Trophoblast cell (in vitro differentiated cells and primary cell): ENCODE data around the gene C20orf202.
"Not testable (repeated sequence)": the region's sequence is repeated elsewhere in the genome, so short reads cannot be mapped to it uniquely, and the experiment has no call there.

Source experiments
- DNase-seq, 2 donors: peaks; one replicate each; pipeline ENCODE4 v3.0.0-alpha.2; 2016
- H2AFZ ChIP-seq: 2 replicates; pipeline ENCODE4 v1.6.1; 2013; ENCODE audit warnings: low read length, moderate library complexity, mild to moderate bottlenecking; ENCODE audit not compliant: insufficient read depth, poor library complexity
- H2AK5ac ChIP-seq: 2 replicates; pipeline ENCODE4 v1.6.1; 2013; ENCODE audit warnings: mild to moderate bottlenecking, low read length
- H2BK120ac ChIP-seq: 2 replicates; pipeline ENCODE4 v1.6.1; 2013; ENCODE audit warnings: low read length, mild to moderate bottlenecking, moderate library complexity; ENCODE audit not compliant: insufficient read depth, poor library complexity
- H2BK12ac ChIP-seq: 2 replicates; pipeline ENCODE4 v1.6.1; 2013; ENCODE audit warnings: mild to moderate bottlenecking, low read length, moderate library complexity
- H2BK5ac ChIP-seq: 2 replicates; pipeline ENCODE4 v1.6.1; 2013; ENCODE audit warnings: low read length, low read depth, moderate library complexity, mild to moderate bottlenecking; ENCODE audit not compliant: poor library complexity
- H3K14ac ChIP-seq: 2 replicates; pipeline ENCODE4 v1.6.1; 2013; ENCODE audit warnings: mild to moderate bottlenecking, low read length
- H3K18ac ChIP-seq: 2 replicates; pipeline ENCODE4 v1.6.1; 2013; ENCODE audit warnings: mild to moderate bottlenecking, low read length
- H3K23ac ChIP-seq: 2 replicates; pipeline ENCODE4 v1.6.1; 2013; ENCODE audit warnings: low read length
- H3K27ac ChIP-seq: 2 replicates; pipeline ENCODE4 v1.5.1; 2013; ENCODE audit warnings: low read depth, mild to moderate bottlenecking, inconsistent platforms, low read length, moderate library complexity
- H3K27me3 ChIP-seq: 2 replicates; pipeline ENCODE4 v1.6.1; 2013; ENCODE audit warnings: inconsistent platforms, mild to moderate bottlenecking, low read length, moderate library complexity; ENCODE audit not compliant: insufficient read depth
- H3K36me3 ChIP-seq, 2 experiments: 1 replicate in 1 of 2; 2 replicates in 1 of 2; pipeline ENCODE4 v1.6.1; 2013; ENCODE audit warnings: low read length in 2 of 2, mild to moderate bottlenecking in 2 of 2, moderate library complexity in 1 of 2; ENCODE audit not compliant: insufficient read depth in 2 of 2, control insufficient read depth in 1 of 2
- H3K4ac ChIP-seq: 2 replicates; pipeline ENCODE4 v1.6.1; 2013; ENCODE audit warnings: low read depth, mild to moderate bottlenecking, low read length, moderate library complexity
- H3K4me1 ChIP-seq, 2 experiments: 1 replicate in 1 of 2; 2 replicates in 1 of 2; pipeline ENCODE4 v1.6.1; 2013; ENCODE audit warnings: low read length in 2 of 2, mild to moderate bottlenecking in 2 of 2, moderate library complexity in 1 of 2; ENCODE audit not compliant: insufficient read depth in 2 of 2, control insufficient read depth in 1 of 2
- H3K4me2 ChIP-seq: 2 replicates; pipeline ENCODE4 v1.6.1; 2013; ENCODE audit warnings: inconsistent platforms, mild to moderate bottlenecking, low read length, moderate library complexity
- H3K4me3 ChIP-seq: 2 replicates; pipeline ENCODE4 v1.5.1; 2013; ENCODE audit warnings: mild to moderate bottlenecking, low read depth, low read length, inconsistent platforms
- H3K79me1 ChIP-seq: one replicate; pipeline ENCODE4 v1.6.1; 2013; ENCODE audit warnings: low read length
- H3K79me2 ChIP-seq: 2 replicates; pipeline ENCODE4 v1.6.1; 2013; ENCODE audit warnings: low read length, mild to moderate bottlenecking; ENCODE audit not compliant: control insufficient read depth, insufficient read depth, poor library complexity
- H3K9ac ChIP-seq: 2 replicates; pipeline ENCODE4 v1.6.1; 2013; ENCODE audit warnings: mild to moderate bottlenecking, low read length
- H3K9me3 ChIP-seq: 2 replicates; pipeline ENCODE4 v1.6.1; 2013; ENCODE audit warnings: low read depth, mild to moderate bottlenecking, control low read depth, inconsistent platforms, low read length; ENCODE audit not compliant: insufficient read depth
- H4K12ac ChIP-seq: 2 replicates; pipeline ENCODE4 v1.6.1; 2013; ENCODE audit warnings: low read depth, mild to moderate bottlenecking, low read length, moderate library complexity
- H4K8ac ChIP-seq: 2 replicates; pipeline ENCODE4 v1.6.1; 2013; ENCODE audit warnings: low read depth, mild to moderate bottlenecking, low read length, moderate library complexity
- H4K91ac ChIP-seq: one replicate; pipeline ENCODE4 v1.6.1; 2013; ENCODE audit warnings: low read depth, mild to moderate bottlenecking, low read length, moderate library complexity
- WGBS: extraction: QIAGEN DNeasy Blood & Tissue Kit; methylation state at CpG from one replicate; pipeline ENCODE4 v1.1.7; 2013; ENCODE audit warnings: missing lambda C conversion rate; ENCODE audit not compliant: insufficient read length, insufficient coverage; ENCODE audit errors: extremely low coverage; 5-methylcytosine and 5-hydroxymethylcytosine counted together

Gene C20orf202

DNA sequence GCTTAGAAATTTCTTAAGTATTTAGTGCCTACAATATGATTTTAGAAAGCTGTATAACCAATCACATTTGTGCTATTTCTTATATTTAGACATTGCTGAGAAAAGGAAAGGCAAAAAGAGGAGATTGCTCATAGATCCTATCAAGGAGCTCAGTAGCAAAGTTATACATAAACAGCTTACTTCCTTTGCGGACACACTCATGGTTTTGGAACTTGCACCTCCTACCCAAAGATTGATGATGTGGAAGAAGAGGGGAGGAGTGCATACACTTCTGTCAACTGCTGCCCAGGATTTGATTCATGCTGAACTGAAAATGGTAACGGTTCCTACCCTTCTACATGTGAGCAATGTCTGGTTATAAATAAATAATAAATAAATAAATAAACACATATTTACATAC is 39.3 kb downstream of the C20orf202 start:
- H3K23ac ChIP-seq = no peak overlapping the region
- no peak overlapping the region for H3K4me3 ChIP-seq
- H3K14ac ChIP-seq = no peak overlapping the region
- H3K4me2 ChIP-seq = no peak overlapping the region
- H3K79me2 ChIP-seq = no peaks in the 10 kb centered on the region
- no peaks in the 10 kb centered on the region for H3K79me1 ChIP-seq
- no peak for DNase-seq
- no peak overlapping the region for H4K91ac ChIP-seq
- no peak overlapping the region for H2BK5ac ChIP-seq
- H3K18ac ChIP-seq = no peak overlapping the region
- no peaks in the 10 kb centered on the region for H3K36me3 ChIP-seq
- H4K8ac ChIP-seq = no peak overlapping the region
- H2AFZ ChIP-seq = no peak overlapping the region
- no peak overlapping the region for H2BK120ac ChIP-seq
- H3K9ac ChIP-seq = no peak overlapping the region
- no peak overlapping the region for H4K12ac ChIP-seq
- no CpG with 5 or more reads among the region's 2 CpGs for WGBS
- H3K27ac ChIP-seq = no peak overlapping the region
- H3K4me1 ChIP-seq = no peaks in the 10 kb centered on the region
- H3K4ac ChIP-seq = no peak overlapping the region
- no peaks in the 10 kb centered on the region for H3K27me3 ChIP-seq
- H2AK5ac ChIP-seq = no peak overlapping the region
- H2BK12ac ChIP-seq = no peak overlapping the region
- no peaks in the 10 kb centered on the region for H3K9me3 ChIP-seq

DNA sequence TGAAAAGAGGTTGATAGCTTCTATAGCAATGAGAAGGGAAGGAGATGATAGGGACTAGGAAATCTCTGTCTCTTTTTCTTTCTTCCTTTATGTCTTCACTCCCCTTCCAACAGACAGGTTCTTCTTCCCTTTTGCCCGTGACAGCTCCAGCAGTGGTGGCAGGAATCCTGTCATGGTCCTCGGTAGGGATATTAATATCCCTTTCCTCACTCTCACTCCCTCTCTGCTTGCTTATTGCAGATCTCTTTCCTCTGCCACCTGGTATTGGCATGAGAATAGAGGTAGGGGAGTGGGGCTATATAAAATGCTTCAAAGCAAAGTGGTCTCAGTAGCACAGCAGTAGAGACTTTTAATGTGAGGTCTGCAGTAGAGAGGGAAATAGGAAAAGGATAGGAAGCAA is 42.3 kb downstream of the C20orf202 start:
- H3K36me3 ChIP-seq = no peaks in the 10 kb centered on the region
- DNase-seq = no peak
- H2AFZ ChIP-seq = no peak overlapping the region
- no peak overlapping the region for H3K4me2 ChIP-seq
- H3K27ac ChIP-seq = no peak overlapping the region
- no peak overlapping the region for H3K23ac ChIP-seq
- no peaks in the 10 kb centered on the region for H3K79me2 ChIP-seq
- no peak overlapping the region for H4K12ac ChIP-seq
- WGBS = no CpG with 5 or more reads among the region's 2 CpGs
- H2BK120ac ChIP-seq = no peak overlapping the region
- no peak overlapping the region for H3K14ac ChIP-seq
- H4K8ac ChIP-seq = no peak overlapping the region
- no peaks in the 10 kb centered on the region for H3K27me3 ChIP-seq
- H3K4me3 ChIP-seq = no peak overlapping the region
- H2BK5ac ChIP-seq = no peak overlapping the region
- no peaks in the 10 kb centered on the region for H3K9me3 ChIP-seq
- no peaks in the 10 kb centered on the region for H3K4me1 ChIP-seq
- no peak overlapping the region for H2AK5ac ChIP-seq
- H4K91ac ChIP-seq = no peak overlapping the region
- H3K4ac ChIP-seq = no peak overlapping the region
- H3K9ac ChIP-seq = no peak overlapping the region
- no peaks in the 10 kb centered on the region for H3K79me1 ChIP-seq
- no peak overlapping the region for H3K18ac ChIP-seq
- H2BK12ac ChIP-seq = no peak overlapping the region

DNA sequence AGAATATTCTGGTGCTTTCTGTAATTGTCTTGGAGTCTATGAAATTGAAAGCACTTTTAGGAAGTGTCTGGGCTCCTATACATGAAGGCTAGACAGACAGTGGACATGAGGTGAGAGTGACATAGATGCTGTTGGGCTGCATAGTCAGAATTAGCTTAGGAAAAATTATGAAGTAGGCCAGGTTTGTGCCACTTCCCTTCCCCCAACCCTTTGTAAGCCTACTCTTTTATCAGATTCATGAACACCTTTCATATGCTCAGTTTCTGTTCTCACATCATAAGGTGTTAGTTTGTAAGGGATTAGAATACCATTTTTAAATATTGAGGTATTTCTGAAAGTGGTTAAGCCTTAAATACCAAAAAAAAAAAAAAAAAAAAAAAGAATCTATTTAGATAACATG is 44.4 kb downstream of the C20orf202 start:
- Histone ChIP-seq H3K9ac (no peak overlapping the region), H3K23ac (no peak overlapping the region), H2AFZ (no peak overlapping the region), H4K8ac (no peak overlapping the region), H3K27me3 (no peaks in the 10 kb centered on the region), H3K4ac (no peak overlapping the region), H2AK5ac (no peak overlapping the region), H3K18ac (no peak overlapping the region), H3K4me1 (no peaks in the 10 kb centered on the region), H3K79me2 (no peaks in the 10 kb centered on the region), H3K36me3 (no peaks in the 10 kb centered on the region), H3K9me3 (no peaks in the 10 kb centered on the region), H2BK12ac (no peak overlapping the region), H3K14ac (no peak overlapping the region), H4K12ac (no peak overlapping the region), H3K4me3 (no peak overlapping the region), H2BK120ac (no peak overlapping the region), H3K4me2 (no peak overlapping the region), H4K91ac (no peak overlapping the region), H2BK5ac (no peak overlapping the region), H3K79me1 (no peaks in the 10 kb centered on the region), H3K27ac (no peak overlapping the region)
- DNase-seq = no peak

DNA sequence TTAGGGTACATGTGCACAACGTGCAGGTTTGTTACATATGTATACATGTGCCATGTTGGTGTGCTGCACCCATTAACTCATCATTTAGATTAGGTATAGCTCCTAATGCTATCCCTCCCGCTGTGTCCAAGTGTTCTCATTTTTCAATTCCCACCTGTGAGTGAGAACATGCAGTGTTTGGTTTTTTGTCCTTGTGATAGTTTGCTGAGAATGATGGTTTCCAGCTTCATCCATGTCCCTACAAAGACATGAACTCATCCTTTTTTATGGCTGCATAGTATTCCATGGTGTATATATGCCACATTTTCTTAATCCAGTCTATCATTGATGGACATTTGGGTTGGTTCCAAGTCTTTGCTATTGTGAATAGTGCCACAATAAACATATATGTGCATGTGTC is 47.0 kb downstream of the C20orf202 start:
- not testable (repeated sequence) for H2AK5ac ChIP-seq, H3K4me2 ChIP-seq, H3K23ac ChIP-seq, H3K4me1 ChIP-seq, H3K4ac ChIP-seq, H2BK120ac ChIP-seq, DNase-seq, H3K18ac ChIP-seq, H4K91ac ChIP-seq, H3K79me1 ChIP-seq, H4K8ac ChIP-seq, H2AFZ ChIP-seq, H3K27ac ChIP-seq, H2BK12ac ChIP-seq, H3K9ac ChIP-seq, H2BK5ac ChIP-seq, H3K79me2 ChIP-seq, H3K14ac ChIP-seq, H3K4me3 ChIP-seq, H3K36me3 ChIP-seq, H3K9me3 ChIP-seq, H3K27me3 ChIP-seq, H4K12ac ChIP-seq
- WGBS = no CpG with 5 or more reads among the region's 2 CpGs

DNA sequence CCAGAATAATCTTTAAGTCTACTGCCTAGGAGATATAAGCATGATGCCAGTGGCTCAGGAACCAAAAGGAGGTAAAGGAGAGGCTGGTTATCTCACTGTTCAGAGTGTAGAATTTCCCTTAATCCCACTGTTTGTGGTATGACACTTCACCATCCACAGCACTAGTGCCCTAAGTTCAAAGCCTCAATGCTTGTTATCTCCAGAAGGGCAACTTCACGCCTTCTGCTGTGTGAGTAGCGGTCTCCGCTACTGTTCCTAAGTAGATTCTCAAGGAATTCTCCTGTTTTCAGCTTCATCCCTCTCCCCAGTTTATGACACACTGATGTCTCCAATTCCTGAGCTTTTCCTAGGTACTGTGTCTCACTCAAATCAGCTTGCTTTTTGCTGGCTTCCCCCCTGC is 49.2 kb downstream of the C20orf202 start:
- Histone ChIP-seq H4K12ac (no peak overlapping the region), H4K8ac (no peak overlapping the region), H3K9ac (no peak overlapping the region), H3K14ac (no peak overlapping the region), H3K79me1 (no peaks in the 10 kb centered on the region), H2BK120ac (no peak overlapping the region), H3K23ac (no peak overlapping the region), H3K18ac (no peak overlapping the region), H3K27ac (no peak overlapping the region), H3K4me2 (no peak overlapping the region), H2AK5ac (no peak overlapping the region), H4K91ac (no peak overlapping the region), H3K4ac (no peak overlapping the region), H3K9me3 (no peaks in the 10 kb centered on the region), H3K36me3 (no peaks in the 10 kb centered on the region), H3K4me1 (no peaks in the 10 kb centered on the region), H3K27me3 (no peaks in the 10 kb centered on the region), H3K79me2 (no peaks in the 10 kb centered on the region), H2BK12ac (no peak overlapping the region), H2BK5ac (no peak overlapping the region), H2AFZ (no peak overlapping the region), H3K4me3 (no peak overlapping the region)
- no CpG with 5 or more reads among the region's 3 CpGs for WGBS
- no peak for DNase-seq
